DND-41 (cell line): ENCODE measurements around the gene GMEB2.

Experiments used
- CTCF ChIP-seq: IDR thresholded peaks from 2 replicates; pipeline ENCODE4 v1.5.1; 2012; ENCODE audit warnings: borderline replicate concordance, low read length, moderate library complexity, mild to moderate bottlenecking; ENCODE audit not compliant: poor library complexity, severe bottlenecking; ENCODE audit errors: extremely low read depth
- EZH2 ChIP-seq: IDR thresholded peaks from 3 replicates; pipeline ENCODE4 v1.6.1; 2012; ENCODE audit warnings: borderline replicate concordance, low read depth, mild to moderate bottlenecking, moderate library complexity, low read length, inconsistent platforms; ENCODE audit not compliant: severe bottlenecking

DNA sequence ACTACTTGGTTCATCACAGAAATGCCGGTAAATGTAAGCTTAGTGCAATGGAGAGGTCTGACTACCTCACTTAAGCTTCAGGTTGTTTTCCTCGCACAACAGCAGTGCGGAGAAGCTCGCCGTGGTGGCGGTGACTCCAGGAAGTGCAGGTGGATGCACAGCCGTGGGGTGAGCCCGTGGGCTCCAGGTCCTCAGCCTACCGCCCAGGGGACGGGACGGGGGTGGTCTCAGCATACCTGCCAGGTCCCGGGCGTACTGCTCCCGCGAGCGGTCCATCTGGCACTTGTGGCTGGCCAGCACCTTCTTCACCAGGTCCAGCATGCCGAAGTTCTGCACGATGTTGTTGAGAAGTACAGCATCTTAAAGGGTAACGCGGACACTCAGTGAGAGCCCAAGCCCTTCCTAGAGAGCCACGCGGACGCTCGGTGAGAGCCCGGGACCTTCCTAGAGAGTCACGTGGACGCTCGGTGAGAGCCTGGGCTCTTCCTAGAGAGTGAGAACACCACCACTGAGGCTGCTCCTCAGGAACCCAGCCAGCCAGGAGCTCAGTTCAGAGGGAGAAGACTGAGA lies 35.0 kb downstream of the GMEB2 start:
- TF ChIP-seq EZH2: no peak
- TF ChIP-seq CTCF: no peak
